Transverse colon (tissue), 3 donors: Measurements from ENCODE around the gene RNU6-1.

Source experiments
- EP300 ChIP-seq: sonication (generic); formaldehyde crosslinking; IDR thresholded peaks from one replicate; pipeline ENCODE4 v1.6.1; 2017; ENCODE audit warnings: antibody characterized with exemption, low read depth
- POLR2A ChIP-seq: fragments of 450-650 bp; IDR thresholded peaks from one replicate; pipeline ENCODE4 v1.6.1; 2016; ENCODE audit warnings: antibody characterized with exemption, mild to moderate bottlenecking, moderate library complexity
- TF ChIP-seq, protein P1 (sequence below), 5 experiments: fragments of 200-600 bp in 3 of 5; fragments of 450-650 bp in 2 of 5; sonication (generic) in 3 of 5; IDR thresholded peaks; 1 replicate in 2 of 5; 2 replicates in 3 of 5; pipeline ENCODE4 v1.5.1; 2016 to 2017; ENCODE audit warnings: antibody characterized with exemption in 5 of 5, inconsistent platforms in 3 of 5, mild to moderate bottlenecking in 2 of 5, moderate library complexity in 1 of 5

GRCh38 chr15:67827562-67828277 lies 12.1 kb downstream of the RNU6-1 start:
- TF ChIP-seq, protein P1, sequence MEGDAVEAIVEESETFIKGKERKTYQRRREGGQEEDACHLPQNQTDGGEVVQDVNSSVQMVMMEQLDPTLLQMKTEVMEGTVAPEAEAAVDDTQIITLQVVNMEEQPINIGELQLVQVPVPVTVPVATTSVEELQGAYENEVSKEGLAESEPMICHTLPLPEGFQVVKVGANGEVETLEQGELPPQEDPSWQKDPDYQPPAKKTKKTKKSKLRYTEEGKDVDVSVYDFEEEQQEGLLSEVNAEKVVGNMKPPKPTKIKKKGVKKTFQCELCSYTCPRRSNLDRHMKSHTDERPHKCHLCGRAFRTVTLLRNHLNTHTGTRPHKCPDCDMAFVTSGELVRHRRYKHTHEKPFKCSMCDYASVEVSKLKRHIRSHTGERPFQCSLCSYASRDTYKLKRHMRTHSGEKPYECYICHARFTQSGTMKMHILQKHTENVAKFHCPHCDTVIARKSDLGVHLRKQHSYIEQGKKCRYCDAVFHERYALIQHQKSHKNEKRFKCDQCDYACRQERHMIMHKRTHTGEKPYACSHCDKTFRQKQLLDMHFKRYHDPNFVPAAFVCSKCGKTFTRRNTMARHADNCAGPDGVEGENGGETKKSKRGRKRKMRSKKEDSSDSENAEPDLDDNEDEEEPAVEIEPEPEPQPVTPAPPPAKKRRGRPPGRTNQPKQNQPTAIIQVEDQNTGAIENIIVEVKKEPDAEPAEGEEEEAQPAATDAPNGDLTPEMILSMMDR (IDR thresholded peaks at IDR 0.05): no peak
- TF ChIP-seq EP300 (no peak), POLR2A (no peak)
